H1 (cell line): ENCODE data around the gene ME3. TPM values are rescaled to one million over a fixed set of nuclear protein-coding genes. Genes with fewer than 3 reads are reported as not detected.

ENCODE experiments used
- CTCF ChIA-PET: fragments of 300-600 bp; sonication (Branson Sonifier 250); formaldehyde crosslinking; loops from one replicate; lab custom pipeline; 2021; ENCODE audit not compliant: partially characterized antibody; lab: Charles Lee
- POLR2A ChIA-PET: fragments of 300-600 bp; sonication (Branson Sonifier 250); formaldehyde crosslinking; loops from one replicate; lab custom pipeline; 2021; ENCODE audit warnings: inconsistent platforms; ENCODE audit not compliant: partially characterized antibody; lab: Charles Lee
- DNase-seq, 2 experiments: peaks; one replicate each; pipeline versions ENCODE4 v3.0.0 to v3.0.0-alpha.2; 2010 to 2022; ENCODE audit warnings: low spot score in 2 of 2, low read depth in 1 of 2, mixed read lengths in 1 of 2
- FAIRE-seq: peaks from 2 replicates; lab custom pipeline; 2011; peaks lifted over from hg19 to GRCh38; lab: Jason Lieb, UNC
- H2AFZ ChIP-seq: 2 replicates; pipeline ENCODE4 v1.8.1; 2012; ENCODE audit warnings: low read length, inconsistent platforms
- H2AK5ac ChIP-seq: 2 replicates; pipeline ENCODE4 v1.6.1; 2013; ENCODE audit warnings: low read depth, low read length
- H2BK120ac ChIP-seq: replicated peaks from 2 replicates; pipeline ENCODE3; 2013; ENCODE audit warnings: low read depth, low read length, inconsistent platforms
- H2BK12ac ChIP-seq: 2 replicates; pipeline ENCODE4 v1.6.1; 2013; ENCODE audit warnings: low read depth, low read length
- H2BK15ac ChIP-seq: 2 replicates; pipeline ENCODE4 v1.6.1; 2013; ENCODE audit warnings: low read length
- H2BK20ac ChIP-seq: 2 replicates; pipeline ENCODE4 v1.6.1; 2013; ENCODE audit warnings: low read length
- H2BK5ac ChIP-seq: 2 replicates; pipeline ENCODE4 v1.6.1; 2013; ENCODE audit warnings: low read depth, low read length
- H3K14ac ChIP-seq: 2 replicates; pipeline ENCODE4 v1.6.1; 2013; ENCODE audit warnings: inconsistent platforms; ENCODE audit not compliant: insufficient read length
- H3K18ac ChIP-seq: 2 replicates; pipeline ENCODE4 v1.6.1; 2013; ENCODE audit warnings: low read length; ENCODE audit errors: extremely low read depth
- H3K23ac ChIP-seq: 2 replicates; pipeline ENCODE4 v1.6.1; 2013; ENCODE audit warnings: inconsistent platforms; ENCODE audit not compliant: insufficient read length
- H3K23me2 ChIP-seq: 2 replicates; pipeline ENCODE4 v1.6.1; 2013; ENCODE audit warnings: low read depth, low read length
- H3K27ac ChIP-seq: 2 replicates; pipeline ENCODE4 v1.6.1; 2011; ENCODE audit warnings: low read depth, low read length, inconsistent platforms
- H3K27me3 ChIP-seq, 4 experiments: replicated peaks in 1 of 4; 1 replicate in 1 of 4; 2 replicates in 3 of 4; pipeline versions ENCODE4 v1.6.1 to v1.8.1; 2011 to 2013; ENCODE audit warnings: low read length in 3 of 4, mild to moderate bottlenecking in 3 of 4, inconsistent platforms in 2 of 4, mixed read lengths in 2 of 4, moderate library complexity in 1 of 4; ENCODE audit not compliant: control insufficient read depth in 3 of 4, insufficient read depth in 3 of 4; ENCODE audit errors: extremely low read depth in 1 of 4
- H3K36me3 ChIP-seq, 4 experiments: 2 replicates each; pipeline versions ENCODE4 v1.6.1 to v1.8.1; 2011 to 2013; ENCODE audit warnings: mild to moderate bottlenecking in 4 of 4, low read length in 3 of 4, moderate library complexity in 2 of 4, control low read depth in 1 of 4, inconsistent platforms in 1 of 4; ENCODE audit not compliant: insufficient read depth in 4 of 4, control insufficient read depth in 2 of 4
- H3K4ac ChIP-seq: replicated peaks from 2 replicates; pipeline ENCODE3; 2013; ENCODE audit warnings: low read length, low read depth, mixed read lengths, inconsistent platforms; ENCODE audit not compliant: insufficient read length
- H3K4me1 ChIP-seq, 4 experiments: replicated peaks in 1 of 4; 1 replicate in 1 of 4; 2 replicates in 3 of 4; pipeline versions ENCODE4 v1.6.1 to v1.8.1; 2011 to 2013; ENCODE audit warnings: low read length in 3 of 4, inconsistent platforms in 2 of 4, mixed read lengths in 1 of 4; ENCODE audit not compliant: insufficient read depth in 4 of 4, control insufficient read depth in 3 of 4
- H3K4me2 ChIP-seq, 2 experiments: 2 replicates each; pipeline versions ENCODE4 v1.6.1 to v1.8.1; 2011 to 2013; ENCODE audit warnings: low read depth in 2 of 2, low read length in 2 of 2, control low read depth in 1 of 2, inconsistent platforms in 1 of 2, mild to moderate bottlenecking in 1 of 2; ENCODE audit not compliant: insufficient read depth in 1 of 2
- H3K4me3 ChIP-seq, 4 experiments: fragments of 200-600, 300-600 bp in 1 of 4; sonication (generic), shearing (Covaris generic), sonication (Bioruptor Twin) in 1 of 4; 2 replicates each; pipeline versions ENCODE4 v1.5.1 to v1.8.1; 2011 to 2016; ENCODE audit warnings: low read length in 4 of 4, low read depth in 3 of 4, control low read depth in 2 of 4, inconsistent platforms in 2 of 4, mild to moderate bottlenecking in 2 of 4, mixed read lengths in 1 of 4, moderate library complexity in 1 of 4; ENCODE audit not compliant: insufficient read depth in 2 of 4; ENCODE audit errors: extremely low read depth in 1 of 4
- H3K56ac ChIP-seq: replicated peaks from 2 replicates; pipeline ENCODE3; 2013; ENCODE audit warnings: low read depth, mild to moderate bottlenecking, mixed read lengths, low read length, inconsistent platforms; ENCODE audit not compliant: insufficient read length
- H3K79me1 ChIP-seq: 2 replicates; pipeline ENCODE4 v1.6.1; 2013; ENCODE audit warnings: low read depth, low read length, control low read depth
- H3K79me2 ChIP-seq, 2 experiments: 2 replicates each; pipeline versions ENCODE4 v1.6.1 to v1.8.1; 2012 to 2013; ENCODE audit warnings: low read length in 2 of 2, mild to moderate bottlenecking in 2 of 2, inconsistent platforms in 1 of 2; ENCODE audit not compliant: insufficient read depth in 2 of 2, control insufficient read depth in 1 of 2
- H3K9ac ChIP-seq, 4 experiments: replicated peaks in 1 of 4; 1 replicate in 1 of 4; 2 replicates in 3 of 4; pipeline versions ENCODE4 v1.6.1 to v1.8.1; 2011 to 2013; ENCODE audit warnings: low read depth in 3 of 4, low read length in 3 of 4, control low read depth in 2 of 4, mild to moderate bottlenecking in 2 of 4, moderate library complexity in 2 of 4, inconsistent platforms in 1 of 4; ENCODE audit errors: extremely low read depth in 1 of 4
- H3K9me3 ChIP-seq, 2 experiments: 2 replicates each; pipeline versions ENCODE4 v1.6.1 to v1.8.1; 2012 to 2013; ENCODE audit warnings: mild to moderate bottlenecking in 2 of 2, moderate library complexity in 2 of 2, control low read depth in 1 of 2, inconsistent platforms in 1 of 2, low read depth in 1 of 2, low read length in 1 of 2, mixed read lengths in 1 of 2; ENCODE audit not compliant: insufficient read depth in 2 of 2
- H4K20me1 ChIP-seq, 2 experiments: replicated peaks in 1 of 2; 2 replicates each; pipeline versions ENCODE3 to v1.8.1; 2011 to 2013; ENCODE audit warnings: inconsistent platforms in 2 of 2, low read length in 2 of 2, mild to moderate bottlenecking in 1 of 2; ENCODE audit not compliant: insufficient read depth in 2 of 2, control insufficient read depth in 1 of 2
- H4K5ac ChIP-seq: 2 replicates; pipeline ENCODE4 v1.6.1; 2013; ENCODE audit warnings: low read length, low read depth, mixed read lengths, inconsistent platforms; ENCODE audit not compliant: insufficient read length
- H4K8ac ChIP-seq: 2 replicates; pipeline ENCODE4 v1.8.0; 2013; ENCODE audit warnings: mild to moderate bottlenecking, moderate library complexity, low read length, inconsistent platforms; ENCODE audit not compliant: insufficient read depth; ENCODE audit errors: extremely low read depth
- H4K91ac ChIP-seq: replicated peaks from 2 replicates; pipeline ENCODE3; 2013; ENCODE audit warnings: low read length, mixed read lengths, inconsistent platforms; ENCODE audit not compliant: insufficient read length
- ASH2L ChIP-seq: fragments of 200-600, 300-600 bp; sonication (generic); IDR thresholded peaks from one replicate; pipeline ENCODE4 v1.7.1; 2017; ENCODE audit warnings: low read length
- CEBPB ChIP-seq: IDR thresholded peaks from 2 replicates; pipeline ENCODE4 v1.6.1; 2012; ENCODE audit warnings: low read depth, low read length
- CTCF ChIP-seq, 3 experiments: IDR thresholded peaks; 1 replicate in 2 of 3; 2 replicates in 1 of 3; pipeline versions ENCODE4 v1.5.1 to v1.6.1; 2011; ENCODE audit warnings: low read length in 3 of 3, mild to moderate bottlenecking in 3 of 3, inconsistent platforms in 2 of 3, low read depth in 1 of 3, moderate library complexity in 1 of 3; ENCODE audit not compliant: insufficient read depth in 1 of 3; ENCODE audit errors: control extremely low read depth in 1 of 3
- GTF2F1 ChIP-seq: IDR thresholded peaks from 2 replicates; pipeline ENCODE4 v1.6.1; 2012; ENCODE audit warnings: low read depth, low read length, improper control_type of control experiment, borderline replicate concordance
- KDM1A ChIP-seq: fragments of 200-600, 300-600 bp; sonication (generic); IDR thresholded peaks from 2 replicates; pipeline ENCODE4 v1.7.1; 2016; ENCODE audit warnings: mild to moderate bottlenecking, low read length, borderline replicate concordance
- KDM5A ChIP-seq: fragments of 200-600 bp; IDR thresholded peaks from 2 replicates; pipeline ENCODE4 v1.7.1; 2012; ENCODE audit warnings: mild to moderate bottlenecking, low read length, inconsistent platforms, mixed read lengths
- MAX ChIP-seq: IDR thresholded peaks from 2 replicates; pipeline ENCODE4 v1.6.1; 2012; ENCODE audit warnings: inconsistent platforms
- RBBP5 ChIP-seq: IDR thresholded peaks from 2 replicates; pipeline ENCODE4 v1.7.1; 2012; ENCODE audit warnings: low read depth, mild to moderate bottlenecking, inconsistent platforms, low read length, moderate library complexity, borderline replicate concordance
- SAP30 ChIP-seq: fragments of 300-600 bp; sonication (generic); IDR thresholded peaks from 2 replicates; pipeline ENCODE4 v1.7.1; 2012; ENCODE audit warnings: low read length, moderate library complexity, mild to moderate bottlenecking, inconsistent platforms; ENCODE audit not compliant: insufficient read depth, insufficient replicate concordance
- SP4 ChIP-seq: IDR thresholded peaks from 2 replicates; pipeline ENCODE4 v1.6.1; 2012; ENCODE audit warnings: low read length, inconsistent platforms
- SUZ12 ChIP-seq: fragments of 200-600 bp; sonication (generic); IDR thresholded peaks from 2 replicates; pipeline ENCODE4 v1.6.1; 2012; ENCODE audit warnings: mild to moderate bottlenecking, inconsistent platforms, low read length, moderate library complexity, mixed read lengths
- WGBS, 2 experiments: shearing (Covaris generic) in 1 of 2; methylation state at CpG; one replicate each; pipeline versions ENCODE4 v1.1.6 to v1.1.7; 2013 to 2015; ENCODE audit warnings: low lambda C conversion rate in 2 of 2, mixed read lengths in 2 of 2, inconsistent platforms in 1 of 2, low coverage in 1 of 2, missing lambda C conversion rate in 1 of 2; ENCODE audit not compliant: insufficient replicate concordance in 2 of 2, insufficient coverage in 1 of 2, insufficient read length in 1 of 2; ENCODE audit errors: extremely low coverage in 1 of 2, missing lambda C conversion rate in 1 of 2; 5-methylcytosine and 5-hydroxymethylcytosine counted together
- polyA plus RNA-seq, 7 experiments: library from polyadenylated mRNA; depleted of rRNA in 3 of 7; stranded (reverse) in 5 of 7; unstranded in 2 of 7; fragments of >200 nt in 5 of 7; fragments of 200-250 nt in 2 of 7; gene quantifications; 1 replicate in 5 of 7; 2 replicates in 1 of 7; 4 replicates in 1 of 7; pipeline versions ENCODE4 v1.2.1 to v1.2.3, GENCODE V29; 2011 to 2013; ENCODE audit warnings: missing spikeins in 2 of 7, mixed read lengths in 2 of 7
- total RNA-seq: library from RNA; stranded (reverse); fragmentation: NEBNext Ultra II Directional; extraction: Animal tissue kit (Norgen Biotek cat#: 25700); gene quantifications from 2 replicates; pipeline ENCODE4 v1.2.1, GENCODE V29; 2021

ME3 gene
- total and polyA plus RNA-seq, 2 of the 8 experiments (the other 6 are each of a cell fraction or from before 2014, with no cell fraction given): 1.5 to 2.8 TPM

GRCh38 chr11:86517557-86517956 lies 154.9 kb downstream of the ME3 start:
- no peaks in the 10 kb centered on the region; a peak in 2 of 7 replicates for H3K27me3 ChIP-seq
- H2AFZ ChIP-seq: no peak overlapping the region
- no peak overlapping the region for H2BK5ac ChIP-seq
- no peak overlapping the region for H3K27ac ChIP-seq
- H3K9me3 ChIP-seq: no peaks in the 10 kb centered on the region
- no peak overlapping the region for H3K14ac ChIP-seq
- H3K79me1 ChIP-seq: no peaks in the 10 kb centered on the region
- H3K79me2 ChIP-seq: no peaks in the 10 kb centered on the region
- FAIRE-seq: no peak
- no peaks in the 10 kb centered on the region for H3K23me2 ChIP-seq
- no peaks in the 10 kb centered on the region for H3K36me3 ChIP-seq
- no peak for DNase-seq
- POLR2A ChIA-PET: no interaction called here
- no peak overlapping the region for H4K5ac ChIP-seq
- WGBS, 2 experiments: 93% methylated on average over 1 of the region's 1 CpG; no CpG with 5 or more reads in 1 of the 2 experiments
- no peak overlapping the region for H3K56ac ChIP-seq
- no peak overlapping the region for H3K18ac ChIP-seq
- no peak overlapping the region for H2BK120ac ChIP-seq
- H4K20me1 ChIP-seq: no peaks in the 10 kb centered on the region
- no peak overlapping the region for H4K91ac ChIP-seq
- H2BK15ac ChIP-seq: no peak overlapping the region
- no peak overlapping the region for H3K23ac ChIP-seq
- H2BK12ac ChIP-seq: no peak overlapping the region
- no peak overlapping the region for H4K8ac ChIP-seq
- H3K4me3 ChIP-seq: no peak overlapping the region
- no peak overlapping the region for H2AK5ac ChIP-seq
- no peak overlapping the region for H3K4me2 ChIP-seq
- H3K4ac ChIP-seq: no peak overlapping the region
- no peak overlapping the region for H3K9ac ChIP-seq
- CTCF ChIA-PET: interaction anchor here (0.7 to 3.5 kb wide), 4 partner anchors 51 to 91 kb away, joined by 3 to 17 read pairs (median 3); no protein-coding TSS in a partner anchor
- no peak overlapping the region for H2BK20ac ChIP-seq
- peaks cover 0 to 4% (median 0%) of the 10 kb centered on the region in 4 experiments; a peak in 2 of 7 replicates for H3K4me1 ChIP-seq
- TF ChIP-seq SUZ12 (no peak), CEBPB (no peak), GTF2F1 (no peak), CTCF (IDR thresholded peaks at IDR 0.05; ENCODE audit: control extremely low read depth in 1 of 3, insufficient read depth in 1 of 3, low read depth in 1 of 3, low read length in 3 of 3) (no peak), SAP30 (no peak), RBBP5 (no peak), MAX (no peak), ASH2L (no peak), KDM1A (no peak), SP4 (no peak), KDM5A (no peak)
